ENCODE results near the gene SLC16A11. TPM values are rescaled to one million over a fixed set of nuclear protein-coding genes. Genes with fewer than 3 reads are reported as not detected.

SLC16A11 gene
- total and polyA plus RNA-seq, 9 of the 15 experiments (the other 6 are each of a cell fraction or from before 2014, with no cell fraction given) = not detected

- no TSS peak for BruUV-seq (replicated peaks)
- H3K9me1 ChIP-seq (ENCODE audit: control insufficient read depth, insufficient read depth, low read length) = no peaks in the 10 kb centered on the region
- no peaks in the 10 kb centered on the region for H3K36me3 ChIP-seq (ENCODE audit: control insufficient read depth, insufficient read depth, low read length)
- peaks cover 6 to 33% of the 10 kb centered on the region in 2 experiments; a peak in 4 of 5 replicates for H3K4me1 ChIP-seq (replicated peaks in 1 of 2; ENCODE audit: control insufficient read depth in 2 of 2, insufficient read depth in 2 of 2, low read length in 2 of 2)
- FAIRE-seq (no peak), DNase-seq (ENCODE audit: extremely low read depth in 1 of 4, low spot score in 3 of 4) (no peak), ATAC-seq (no peak)
- no peaks in the 10 kb centered on the region for H4K20me1 ChIP-seq (replicated peaks; ENCODE audit: control insufficient read depth, insufficient read depth, low read length)
- WGBS (ENCODE audit: insufficient coverage, low coverage, missing lambda C conversion rate) = 54% methylated on average over 11 of the region's 43 CpGs
- no peak overlapping the region for H3K4me3 ChIP-seq
- in situ Hi-C loops (cut with MboI) = loop anchor here (10.0 to 25.0 kb wide), 2 partner anchors 293 to 520 kb away; partner anchors contain the start of genes ACAP1, SENP3 and TNFSF13
- no peak overlapping the region for H3K27ac ChIP-seq (ENCODE audit: extremely low read depth, low read depth, low read length)
- TF ChIP-seq HMG20B (CRISPR knock-in tag; IDR thresholded peaks at IDR 0.05) (no peak), RFX7 (CRISPR knock-in tag; IDR thresholded peaks at IDR 0.05) (no peak), PHB (CRISPR knock-in tag; IDR thresholded peaks at IDR 0.05) (no peak), PREB (CRISPR knock-in tag; IDR thresholded peaks at IDR 0.05) (no peak), KLF1 (tag; IDR thresholded peaks at IDR 0.05) (no peak)
- TF ChIP-seq, protein P1, sequence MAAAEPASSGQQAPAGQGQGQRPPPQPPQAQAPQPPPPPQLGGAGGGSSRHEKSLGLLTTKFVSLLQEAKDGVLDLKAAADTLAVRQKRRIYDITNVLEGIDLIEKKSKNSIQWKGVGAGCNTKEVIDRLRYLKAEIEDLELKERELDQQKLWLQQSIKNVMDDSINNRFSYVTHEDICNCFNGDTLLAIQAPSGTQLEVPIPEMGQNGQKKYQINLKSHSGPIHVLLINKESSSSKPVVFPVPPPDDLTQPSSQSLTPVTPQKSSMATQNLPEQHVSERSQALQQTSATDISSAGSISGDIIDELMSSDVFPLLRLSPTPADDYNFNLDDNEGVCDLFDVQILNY (CRISPR knock-in tag; IDR thresholded peaks at IDR 0.05) = no peak
- ChIA-PET POLR2A (interaction anchor here (0.6 kb wide), 1 partner anchor 123 kb away, joined by 4 read pairs; no protein-coding TSS in a partner anchor), CTCF (ENCODE audit: low intra/inter-chr PET ratio) (no interaction called here)
- no peak overlapping the region for H2AFZ ChIP-seq (ENCODE audit: low read depth, low read length)
- no peak overlapping the region for H3K9ac ChIP-seq (ENCODE audit: insufficient read depth in 1 of 2, low read depth in 2 of 2, low read length in 2 of 2)
- no peaks in the 10 kb centered on the region for H3K9me3 ChIP-seq (replicated peaks; ENCODE audit: control insufficient read depth, insufficient read depth, low read depth, low read length)
- H3K79me2 ChIP-seq (ENCODE audit: control insufficient read depth, insufficient read depth, low read length) = 0 out of 3 replicates have a peak, but pooled peaks cover under 1% of the 10 kb centered on the region
- H3K27me3 ChIP-seq (ENCODE audit: control insufficient read depth in 2 of 2, insufficient read depth in 2 of 2, low read length in 2 of 2) = no peaks in the 10 kb centered on the region
- no peak overlapping the region for H3K4me2 ChIP-seq (ENCODE audit: insufficient read depth, low read length)
- intact Hi-C loops (cut with micrococcal nuclease) = no loop called here
Measured at GRCh38 chr17:7041607-7042500, 2.0 kb downstream of the SLC16A11 start.
